ENCODE measurements around the gene TMC6.
"Not testable (repeated sequence)": the region's sequence is repeated elsewhere in the genome, so short reads cannot be mapped to it uniquely, and the experiment has no call there.

TMC6 gene

GRCh38 chr17:78075545-78075944, 53.0 kb downstream of the TMC6 start:
- DNase-seq (ENCODE audit: low read depth), result no peak

GRCh38 chr17:78075011-78075410, 53.5 kb downstream of the TMC6 start:
- no peak for DNase-seq (ENCODE audit: low read depth)

GRCh38 chr17:78072961-78073360, 55.6 kb downstream of the TMC6 start:
- DNase-seq (ENCODE audit: low read depth), result no peak

- DNase-seq (ENCODE audit: low read depth), result no peak
These were observed 58.9 kb downstream of the TMC6 start for GRCh38 chr17:78069695-78070094.

DNA sequence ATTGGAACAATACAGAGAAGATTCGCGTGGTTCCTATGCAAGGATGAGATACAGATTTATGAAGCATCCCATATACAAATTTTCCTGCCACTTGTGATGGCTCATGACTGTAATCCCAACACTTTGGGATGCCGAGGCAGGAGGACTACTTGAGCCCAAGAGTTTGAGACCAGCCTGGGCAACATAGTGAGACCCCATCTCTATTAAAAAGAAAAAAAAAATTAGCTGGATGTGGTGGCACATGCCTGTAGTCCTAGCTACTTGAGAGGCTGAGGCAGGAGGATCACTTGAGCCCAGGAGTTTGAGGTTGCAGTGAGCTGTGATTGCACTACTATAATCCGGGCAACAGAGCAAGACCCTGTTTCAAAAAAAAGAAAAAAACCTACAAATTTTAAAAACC, 61.6 kb downstream of the TMC6 start:
- DNase-seq (ENCODE audit: low read depth), result not testable (repeated sequence)

DNA sequence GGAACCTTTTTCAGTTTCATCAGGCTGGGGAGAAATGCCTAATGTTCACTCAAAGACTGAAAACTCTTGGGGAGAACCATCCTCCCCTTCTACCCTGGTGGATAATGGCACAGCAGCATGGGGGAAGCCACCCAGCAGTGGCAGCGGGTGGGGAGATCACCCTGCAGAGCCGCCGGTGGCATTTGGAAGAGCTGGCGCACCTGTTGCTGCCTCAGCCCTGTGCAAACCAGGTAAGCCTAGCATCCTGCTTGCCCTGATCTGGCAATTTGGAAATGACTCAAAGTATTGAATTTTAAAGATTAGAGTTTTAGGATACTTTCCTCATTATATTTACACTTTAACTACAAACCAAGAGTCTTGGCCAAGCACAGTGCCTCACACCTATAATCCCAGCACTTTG, 63.8 kb downstream of the TMC6 start:
- no peak for DNase-seq (ENCODE audit: low read depth)

- no peak for DNase-seq (ENCODE audit: low read depth)
These were observed 65.1 kb downstream of the TMC6 start for GRCh38 chr17:78063489-78063888.

GRCh38 chr17:78062596-78062995, 66.0 kb downstream of the TMC6 start:
- no peak for DNase-seq (ENCODE audit: low read depth)
